Activated CD8-positive, alpha-beta memory T cell treated with anti-CD3 and anti-CD28 coated beads, Interleukin-2, amount 10 ng/mL, durations not matched to agents 7 days and 5 days (primary cell): ENCODE results near the gene EIF3B. TPM values are rescaled to one million over a fixed set of nuclear protein-coding genes. Genes with fewer than 3 reads are reported as not detected.
"Not testable (repeated sequence)": the region's sequence is repeated elsewhere in the genome, so short reads cannot be mapped to it uniquely, and the experiment has no call there.

Experiments
- ATAC-seq: fragments of 150-1000 bp; cut with Tn5 transposase; one replicate; pipeline ENCODE4 v1.10.0; 2021; ENCODE audit warnings: moderate library complexity
- CTCF ChIA-PET: fragments of 350-600 bp; sonication (Branson Sonifier 250); formaldehyde crosslinking; loops from one replicate; lab custom pipeline; 2021; ENCODE audit warnings: antibody characterized with exemption; lab: Charles Lee
- DNase-seq: peaks from one replicate; pipeline ENCODE4 v3.0.0-alpha.2; 2020
- H3K27ac Mint-ChIP-seq: one replicate; pipeline ENCODE4 v1.8.0; 2021; ENCODE audit warnings: mild to moderate bottlenecking, mixed read lengths
- H3K27me3 Mint-ChIP-seq: one replicate; pipeline ENCODE4 v1.8.0; 2021; ENCODE audit warnings: mixed read lengths
- H3K36me3 Mint-ChIP-seq: one replicate; pipeline ENCODE4 v1.8.0; 2021; ENCODE audit warnings: mild to moderate bottlenecking, mixed read lengths
- H3K4me1 Mint-ChIP-seq: one replicate; pipeline ENCODE4 v1.8.0; 2021; ENCODE audit warnings: mixed read lengths
- H3K4me3 Mint-ChIP-seq: one replicate; pipeline ENCODE4 v1.8.0; 2021; ENCODE audit warnings: mild to moderate bottlenecking, moderate library complexity, mixed read lengths
- H3K9me3 Mint-ChIP-seq: one replicate; pipeline ENCODE4 v1.8.0; 2022; ENCODE audit warnings: low read depth, mixed read lengths
- total RNA-seq, 2 experiments: library from RNA; stranded (reverse); gene quantifications; one replicate each; pipeline ENCODE4 v1.2.3, GENCODE V29; 2021

The EIF3B gene
- total RNA-seq, 2 experiments from 2014 or later, result 170 to 204 TPM

DNA sequence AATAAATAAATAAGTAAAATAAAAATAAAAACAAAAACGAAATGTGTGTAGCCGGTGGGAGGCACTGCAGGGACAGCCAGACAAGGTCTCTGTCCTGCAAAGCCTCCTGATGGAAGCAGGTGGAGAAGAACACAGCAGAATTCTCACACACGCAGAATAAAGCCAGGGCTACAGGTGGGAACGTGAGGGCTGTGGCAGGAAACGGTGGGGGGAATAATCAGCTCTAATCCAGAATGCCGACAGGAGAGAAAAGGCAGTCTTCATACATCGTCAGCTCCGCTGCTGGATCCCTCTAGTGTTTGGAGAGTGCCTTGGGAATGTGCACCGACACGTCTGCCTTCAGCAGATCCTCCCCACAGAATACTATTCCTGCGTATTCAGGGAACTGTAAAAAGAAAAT lies 33.6 kb upstream of the EIF3B start:
- peaks cover 4% of the 10 kb centered on the region for H3K4me1 Mint-ChIP-seq
- ATAC-seq (no peak), DNase-seq (no peak)
- H3K9me3 Mint-ChIP-seq, result no peaks in the 10 kb centered on the region
- H3K36me3 Mint-ChIP-seq, result no peaks in the 10 kb centered on the region
- no peak overlapping the region for H3K27ac Mint-ChIP-seq
- H3K4me3 Mint-ChIP-seq, result no peak overlapping the region
- H3K27me3 Mint-ChIP-seq, result peaks cover 3% of the 10 kb centered on the region
- CTCF ChIA-PET, result no interaction called here

DNA sequence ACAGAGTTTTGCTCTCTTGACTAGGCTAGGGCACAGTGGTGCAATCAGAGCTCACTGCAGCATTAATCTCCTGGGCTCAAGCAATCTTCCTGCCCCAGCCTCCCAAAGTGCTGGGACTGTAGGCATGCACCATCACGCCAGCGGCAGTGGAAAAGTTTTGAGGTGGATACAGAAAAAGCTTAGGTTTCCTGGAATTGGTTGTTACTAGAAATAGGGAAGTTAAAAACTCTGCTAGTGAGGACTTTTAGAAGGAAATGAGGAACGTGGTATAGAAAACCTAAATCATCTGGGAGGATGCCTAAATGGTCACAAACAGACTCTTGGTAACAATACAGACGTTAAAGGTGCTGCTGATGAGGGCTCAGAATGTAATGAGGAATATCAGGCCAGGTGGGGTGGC lies 29.5 kb upstream of the EIF3B start:
- ATAC-seq (no peak), DNase-seq (no peak)
- Mint-ChIP-seq H3K27ac (no peak overlapping the region), H3K36me3 (no peaks in the 10 kb centered on the region), H3K4me3 (no peak overlapping the region), H3K4me1 (peaks cover 4% of the 10 kb centered on the region), H3K9me3 (no peaks in the 10 kb centered on the region), H3K27me3 (peaks cover 3% of the 10 kb centered on the region)
- CTCF ChIA-PET, result interaction anchor here (1.0 kb wide), 2 partner anchors 19 to 23 kb away, joined by 3 to 4 read pairs; no protein-coding TSS in a partner anchor

- peaks cover 4% of the 10 kb centered on the region for H3K4me1 Mint-ChIP-seq
- CTCF ChIA-PET, result no interaction called here
- H3K27ac Mint-ChIP-seq, result no peak overlapping the region
- H3K4me3 Mint-ChIP-seq, result no peak overlapping the region
- peaks cover 3% of the 10 kb centered on the region for H3K27me3 Mint-ChIP-seq
- ATAC-seq, result no peak
- H3K9me3 Mint-ChIP-seq, result no peaks in the 10 kb centered on the region
- no peaks in the 10 kb centered on the region for H3K36me3 Mint-ChIP-seq
- DNase-seq, result no peak
Measured at GRCh38 chr7:2326951-2327350, 27.7 kb upstream of the EIF3B start.

DNA sequence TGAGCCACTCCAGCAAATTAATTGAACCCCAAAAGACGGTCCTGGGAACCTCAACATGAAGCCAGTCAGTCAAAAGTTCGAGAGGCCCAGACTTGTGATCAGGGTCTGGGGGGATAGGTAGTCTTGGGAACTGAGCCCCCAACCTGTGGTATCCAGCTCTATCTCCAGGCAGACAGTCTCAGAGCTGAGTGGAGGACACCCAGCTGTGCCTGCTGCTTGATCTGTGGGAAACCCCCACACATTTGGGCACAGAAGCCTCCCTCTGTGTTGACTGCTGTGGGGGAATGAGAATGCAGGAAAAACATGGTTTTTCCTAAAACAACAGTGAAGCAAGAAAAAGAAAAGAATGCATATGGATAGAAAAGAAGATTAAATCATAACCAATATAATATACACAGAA lies 24.1 kb upstream of the EIF3B start:
- DNase-seq, result no peak
- ATAC-seq, result no peak
- no peak overlapping the region for H3K4me3 Mint-ChIP-seq
- no peaks in the 10 kb centered on the region for H3K9me3 Mint-ChIP-seq
- CTCF ChIA-PET, result interaction anchor here (0.9 kb wide), 1 partner anchor 17 kb away, joined by 4 read pairs; no protein-coding TSS in a partner anchor
- no peak overlapping the region for H3K27ac Mint-ChIP-seq
- no peaks in the 10 kb centered on the region for H3K4me1 Mint-ChIP-seq
- no peaks in the 10 kb centered on the region for H3K27me3 Mint-ChIP-seq
- H3K36me3 Mint-ChIP-seq, result no peaks in the 10 kb centered on the region

DNA sequence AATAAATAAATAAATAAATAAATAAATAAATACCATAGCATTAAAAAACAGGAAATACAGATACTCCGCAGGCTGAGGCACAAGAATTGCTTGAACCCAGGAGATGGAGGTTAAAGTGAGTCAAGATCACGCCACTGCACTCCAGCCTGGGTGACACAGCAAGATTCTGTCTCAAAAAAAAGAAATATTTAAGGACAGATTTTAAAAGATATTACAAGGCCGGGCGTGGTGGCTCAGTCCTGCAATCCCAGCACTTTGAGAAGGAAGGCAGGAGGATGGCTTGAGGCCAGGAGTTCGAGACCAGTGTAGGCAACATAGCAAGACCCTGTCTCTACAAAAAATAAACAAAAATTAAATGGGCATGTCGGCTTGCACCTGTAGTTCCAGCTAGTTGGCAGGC lies 22.9 kb upstream of the EIF3B start:
- DNase-seq (no peak), ATAC-seq (no peak)
- no peaks in the 10 kb centered on the region for H3K9me3 Mint-ChIP-seq
- no peaks in the 10 kb centered on the region for H3K4me1 Mint-ChIP-seq
- H3K27ac Mint-ChIP-seq, result no peak overlapping the region
- no peaks in the 10 kb centered on the region for H3K36me3 Mint-ChIP-seq
- H3K4me3 Mint-ChIP-seq, result no peak overlapping the region
- CTCF ChIA-PET, result interaction anchor here (0.7 to 0.8 kb wide), 2 partner anchors 22 to 100 kb away, joined by 3 read pairs; no protein-coding TSS in a partner anchor
- no peaks in the 10 kb centered on the region for H3K27me3 Mint-ChIP-seq

DNA sequence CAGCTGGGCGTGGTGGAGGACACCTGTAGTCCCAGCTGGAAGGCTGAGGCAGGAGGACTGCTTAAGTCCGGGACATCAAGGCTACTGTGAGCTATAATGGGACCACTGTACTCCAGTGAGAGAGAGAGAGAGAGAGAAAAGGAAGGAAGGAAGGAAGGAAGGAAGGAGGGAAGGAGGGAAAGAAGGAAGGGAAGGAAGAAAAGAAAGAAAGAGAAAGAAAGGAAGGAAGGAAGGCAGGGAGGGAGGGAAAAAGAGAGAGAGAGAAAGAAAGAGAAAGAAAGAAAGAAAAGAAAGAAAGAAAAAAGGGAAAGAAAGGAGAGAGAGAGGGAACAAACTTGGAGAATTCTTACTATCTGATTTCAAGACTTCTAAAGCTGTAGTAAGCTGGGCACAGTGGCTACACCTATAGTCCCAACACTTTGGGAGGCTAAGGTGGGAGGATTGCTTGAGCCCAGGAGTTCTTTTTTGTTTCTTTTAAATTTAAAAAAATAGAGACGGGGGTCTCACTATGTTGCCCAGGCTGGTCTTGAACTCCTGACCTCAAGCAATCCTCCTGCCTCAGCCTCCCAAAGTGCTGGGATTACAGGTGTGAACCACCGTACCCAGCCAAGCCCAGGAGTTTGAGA lies 21.9 kb upstream of the EIF3B start:
- not testable (repeated sequence) for ATAC-seq

GRCh38 chr7:2336626-2337299 lies 17.9 kb upstream of the EIF3B start:
- DNase-seq, result no peak
- no peak for ATAC-seq
- no peak overlapping the region for H3K27ac Mint-ChIP-seq
- CTCF ChIA-PET, result interaction anchor here (3.2 kb wide), 1 partner anchor 11 kb away, joined by 12 read pairs; no protein-coding TSS in a partner anchor
- H3K9me3 Mint-ChIP-seq, result no peaks in the 10 kb centered on the region
- H3K36me3 Mint-ChIP-seq, result no peaks in the 10 kb centered on the region
- H3K4me3 Mint-ChIP-seq, result no peak overlapping the region
- no peaks in the 10 kb centered on the region for H3K4me1 Mint-ChIP-seq
- H3K27me3 Mint-ChIP-seq, result no peaks in the 10 kb centered on the region

More for the DNA sequence above, 21.9 kb upstream of the EIF3B start:
- H3K4me3 Mint-ChIP-seq, CTCF ChIA-PET, DNase-seq, H3K9me3 Mint-ChIP-seq, H3K36me3 Mint-ChIP-seq, H3K27ac Mint-ChIP-seq, H3K27me3 Mint-ChIP-seq, H3K4me1 Mint-ChIP-seq: not testable (repeated sequence)

DNA sequence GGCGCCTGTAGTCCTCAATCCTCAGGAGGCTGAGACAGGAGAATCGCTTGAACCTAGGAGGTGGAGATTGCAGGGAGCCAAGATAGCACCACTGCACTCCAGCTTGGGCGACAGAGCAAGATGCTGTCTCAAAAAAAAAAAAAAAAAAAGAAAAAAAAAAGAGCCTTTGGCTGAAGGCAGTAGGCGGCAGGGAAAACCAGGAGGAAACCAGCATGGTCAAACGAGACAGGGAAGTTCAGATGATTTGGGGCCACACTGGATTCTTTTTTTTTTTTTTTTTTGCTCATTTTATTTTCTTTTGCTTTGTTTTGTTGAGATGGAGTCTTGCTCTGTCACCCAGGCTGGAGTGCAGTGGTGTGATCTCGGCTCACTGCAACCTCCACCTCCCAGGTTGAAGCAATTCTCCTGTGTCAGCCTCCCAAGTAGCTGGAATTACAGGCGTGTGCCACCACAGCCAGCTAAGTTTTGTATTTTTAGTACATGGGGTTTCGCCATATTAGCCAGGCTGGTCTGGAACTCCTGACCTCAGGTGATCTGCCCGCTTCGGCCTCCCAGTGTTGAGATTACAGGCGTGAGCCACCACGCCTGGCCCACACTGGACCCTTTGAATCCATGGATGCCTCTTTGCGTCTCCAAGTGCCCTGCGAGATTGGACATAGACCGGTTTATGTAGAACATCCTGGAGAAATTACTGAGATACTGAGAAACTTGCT lies 7.1 kb upstream of the EIF3B start:
- CTCF ChIA-PET, result interaction anchor here (0.7 to 2.4 kb wide), 35 partner anchors 10 to 777 kb away, joined by 3 to 12 read pairs (median 4); partner anchors contain the start of genes MAD1L1, MRM2, NUDT1 and PSMG3
- not testable (repeated sequence) for H3K36me3 Mint-ChIP-seq, DNase-seq, H3K27me3 Mint-ChIP-seq, H3K4me3 Mint-ChIP-seq, H3K4me1 Mint-ChIP-seq, H3K9me3 Mint-ChIP-seq
- ATAC-seq, result peak; percentile 29
- H3K27ac Mint-ChIP-seq, result peak overlapping the region; percentile 63

GRCh38 chr7:2350055-2350454 lies 4.6 kb upstream of the EIF3B start:
- peaks cover 17% of the 10 kb centered on the region for H3K4me1 Mint-ChIP-seq
- H3K9me3 Mint-ChIP-seq, result no peaks in the 10 kb centered on the region
- H3K36me3 Mint-ChIP-seq, result peaks cover 2% of the 10 kb centered on the region
- ATAC-seq (no peak), DNase-seq (no peak)
- CTCF ChIA-PET, result no interaction called here
- no peak overlapping the region for H3K27ac Mint-ChIP-seq
- no peak overlapping the region for H3K4me3 Mint-ChIP-seq
- no peaks in the 10 kb centered on the region for H3K27me3 Mint-ChIP-seq

DNA sequence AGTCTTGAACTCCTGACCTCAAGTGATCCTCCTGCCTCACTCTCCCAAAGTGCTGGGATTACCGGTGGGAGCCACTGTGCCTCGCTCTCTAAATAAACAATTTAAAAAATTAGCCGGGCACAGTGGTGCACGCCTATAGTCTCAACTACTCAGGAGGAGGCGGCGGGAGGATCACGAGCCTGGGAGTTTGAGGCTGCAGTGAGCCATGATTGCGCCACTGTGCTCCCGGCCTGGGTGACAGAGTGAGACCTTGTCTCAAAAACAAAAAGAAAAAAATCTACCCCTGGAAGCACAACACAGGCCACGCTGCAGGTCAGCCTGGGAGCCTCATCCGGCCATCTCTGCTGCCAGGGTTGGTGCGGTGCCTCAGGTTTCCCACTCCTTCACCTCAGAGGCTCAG lies 3.8 kb upstream of the EIF3B start:
- Mint-ChIP-seq H3K36me3 (peaks cover 3% of the 10 kb centered on the region), H3K27ac (no peak overlapping the region), H3K4me1 (peaks cover 19% of the 10 kb centered on the region), H3K4me3 (no peak overlapping the region), H3K9me3 (no peaks in the 10 kb centered on the region), H3K27me3 (no peaks in the 10 kb centered on the region)
- CTCF ChIA-PET, result no interaction called here
- ATAC-seq (no peak), DNase-seq (no peak)

GRCh38 chr7:2353113-2353935 lies 1.3 kb upstream of the EIF3B start:
- CTCF ChIA-PET, result interaction anchor here (0.8 to 1.8 kb wide), 8 partner anchors 9 to 775 kb away, joined by 4 to 7 read pairs (median 5); partner anchors contain the start of genes CHST12 and MAD1L1
- Mint-ChIP-seq H3K4me1 (peaks cover 30% of the 10 kb centered on the region), H3K27me3 (no peaks in the 10 kb centered on the region), H3K36me3 (peaks cover 11% of the 10 kb centered on the region), H3K4me3 (peak overlapping the region; percentile 86), H3K27ac (peak overlapping the region; percentile 98), H3K9me3 (no peaks in the 10 kb centered on the region)
- no peak for ATAC-seq
- DNase-seq, result no peak

GRCh38 chr7:2353936-2354185 lies 766 bp upstream of the EIF3B start:
- H3K4me3 Mint-ChIP-seq, result peak overlapping the region; percentile 86
- DNase-seq, result peak; percentile 94
- H3K4me1 Mint-ChIP-seq, result peaks cover 30% of the 10 kb centered on the region
- CTCF ChIA-PET, result interaction anchor here (0.6 to 1.8 kb wide), 9 partner anchors 10 to 775 kb away, joined by 3 to 7 read pairs (median 4); partner anchors contain the start of genes CHST12 and MAD1L1
- H3K36me3 Mint-ChIP-seq, result peaks cover 11% of the 10 kb centered on the region
- no peaks in the 10 kb centered on the region for H3K9me3 Mint-ChIP-seq
- ATAC-seq, result peak; percentile 75
- peak overlapping the region; percentile 98 for H3K27ac Mint-ChIP-seq
- no peaks in the 10 kb centered on the region for H3K27me3 Mint-ChIP-seq
